Spleen (tissue), 11 donors: Measurements from ENCODE around the gene RERE. TPM values are rescaled to one million over a fixed set of nuclear protein-coding genes. Genes with fewer than 3 reads are reported as not detected.
A peak's percentile ranks its signal among the peaks of the same experiment; 100 is the strongest.

Source experiments
- DNase-seq: peaks from one replicate; pipeline ENCODE4 v3.0.0-alpha.2; 2020
- H3K27ac ChIP-seq, 8 donors: fragments of 200-600 bp; sonication (generic) in 7 of 8; 1 replicate in 4 of 8; 2 replicates in 4 of 8; pipeline versions ENCODE4 v1.5.0 to v1.8.0; 2016 to 2021; ENCODE audit warnings: inconsistent platforms in 4 of 8, mild to moderate bottlenecking in 4 of 8, moderate library complexity in 1 of 8
- H3K27me3 ChIP-seq, 7 donors: fragments of 200-600 bp; sonication (generic) in 6 of 7; replicated peaks in 1 of 7; 1 replicate in 4 of 7; 2 replicates in 3 of 7; pipeline versions ENCODE4 v1.5.0 to v1.8.0; 2016 to 2021; ENCODE audit warnings: inconsistent platforms in 3 of 7, mild to moderate bottlenecking in 1 of 7
- H3K36me3 ChIP-seq, 6 donors: fragments of 200-600 bp; sonication (generic) in 5 of 6; 1 replicate in 4 of 6; 2 replicates in 2 of 6; pipeline versions ENCODE4 v1.5.0 to v1.8.0; 2016 to 2021; ENCODE audit warnings: inconsistent platforms in 2 of 6
- H3K4me1 ChIP-seq, 6 donors: fragments of 200-600 bp; sonication (generic) in 5 of 6; 1 replicate in 3 of 6; 2 replicates in 3 of 6; pipeline versions ENCODE4 v1.5.0 to v1.8.0; 2016 to 2021; ENCODE audit warnings: inconsistent platforms in 3 of 6
- H3K4me3 ChIP-seq, 8 donors: fragments of 200-600 bp; sonication (generic) in 7 of 8; 1 replicate in 4 of 8; 2 replicates in 4 of 8; pipeline versions ENCODE4 v1.5.0 to v1.8.0; 2016 to 2021; ENCODE audit warnings: inconsistent platforms in 4 of 8, mild to moderate bottlenecking in 4 of 8, moderate library complexity in 2 of 8
- H3K9me3 ChIP-seq, 8 donors: fragments of 200-600 bp; sonication (generic) in 7 of 8; 1 replicate in 4 of 8; 2 replicates in 4 of 8; pipeline versions ENCODE4 v1.5.0 to v1.8.0; 2016 to 2021; ENCODE audit warnings: inconsistent platforms in 4 of 8
- CTCF ChIP-seq, 11 experiments: fragments of 200-600 bp in 7 of 11; fragments of 450-650 bp in 4 of 11; sonication (generic) in 4 of 11; IDR thresholded peaks in 8 of 11; conservative IDR thresholded peaks in 3 of 11; 1 replicate in 7 of 11; 2 replicates in 4 of 11; pipeline versions ENCODE4 v1.4.0 to v1.8.0; 2016 to 2021; ENCODE audit warnings: antibody characterized with exemption in 11 of 11, inconsistent platforms in 4 of 11, mild to moderate bottlenecking in 1 of 11
- POLR2A ChIP-seq, 3 donors: fragments of 450-650 bp; IDR thresholded peaks; one replicate each; pipeline ENCODE4 v1.5.1; 2017; ENCODE audit warnings: antibody characterized with exemption in 3 of 3, mild to moderate bottlenecking in 1 of 3
- POLR2AphosphoS5 ChIP-seq, 3 donors: sonication (generic); formaldehyde crosslinking; IDR thresholded peaks; one replicate each; pipeline ENCODE4 v1.5.1; 2017; ENCODE audit warnings: antibody characterized with exemption in 3 of 3
- WGBS, 5 donors: extraction: QIAGEN DNeasy Blood & Tissue Kit in 3 of 5; methylation state at CpG; one replicate each; pipeline versions ENCODE4 v1.1.5 to v1.1.7; 2013 to 2018; 5-methylcytosine and 5-hydroxymethylcytosine counted together
- intact Hi-C: fragments of 100-400 bp; cut with DNase I; formaldehyde crosslinking; loops from one replicate; pipeline ENCODE4 v1.15.0; 2023; ENCODE audit warnings: low total_unique reads
- polyA plus RNA-seq, 3 donors: library from polyadenylated mRNA; stranded (reverse); fragments of 200-250 nt; gene quantifications; one replicate each; pipeline ENCODE4 v1.2.1, GENCODE V29; 2013
- total RNA-seq, 7 donors: library from RNA; depleted of rRNA in 3 of 7; stranded (reverse); fragments of >200 nt in 3 of 7; fragmentation: NEBNext Ultra II Directional in 4 of 7; extraction: Animal tissue kit (Norgen Biotek cat#: 25700) in 4 of 7; gene quantifications; one replicate each; pipeline versions ENCODE4 v1.1.0 to v1.2.1, GENCODE V29; 2016 to 2021
- donor health status: healthy with polysubstance abuse.
- donor health status: DM: no; HTN: no; CAD: no; lungs with moderate emphysema.
- donor health status: DM: no; HTN: no; CAD: no.
- donor health status: Bipolar disorder and iron deficiency.
- donor health status: healthy.
- donor health status: DM: no; HTN: no; CAD: no.
- donor health status: DM: yes; HTN: yes; CAD: no.

RERE gene
- total and polyA plus RNA-seq, 10 donors, result 10.3 to 149 (median 117) TPM

DNA sequence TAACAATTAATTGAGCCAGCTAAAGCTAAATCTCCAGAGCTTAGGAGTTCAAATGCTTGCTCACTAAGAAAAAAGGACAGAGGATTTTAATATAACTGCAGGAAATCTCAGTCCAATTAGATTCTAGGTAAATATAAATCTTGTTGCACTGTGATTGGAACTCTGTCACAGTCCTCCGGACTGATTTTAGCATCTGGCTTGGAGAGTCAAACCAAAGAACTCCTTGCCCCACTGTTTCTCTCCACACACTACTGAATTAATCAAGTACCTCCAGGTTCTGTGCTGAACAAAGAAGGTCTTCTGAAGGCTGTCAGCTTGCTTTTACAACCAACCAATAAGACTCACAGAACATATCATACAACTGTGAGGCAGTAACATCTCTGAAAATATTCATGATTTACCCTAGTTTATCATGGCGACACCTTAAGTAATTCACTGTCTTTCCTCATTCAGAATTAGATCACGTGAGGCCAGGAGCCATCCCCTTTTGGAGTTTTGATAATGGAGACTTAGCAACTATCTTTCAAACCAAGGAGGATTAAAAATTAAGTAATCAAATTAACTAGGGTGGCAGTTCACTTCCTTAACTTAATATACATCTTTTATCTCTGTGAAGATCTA lies 176.0 kb downstream of the RERE start:
- Histone ChIP-seq H3K27ac (peak overlapping the region in 1 of 8 donors; percentile 12), H3K36me3 (peaks cover 0 to 6% (median 0%) of the 10 kb centered on the region in 6 donors), H3K4me1 (peaks cover 0 to 58% (median 19%) of the 10 kb centered on the region in 6 donors), H3K9me3 (no peaks in the 10 kb centered on the region), H3K4me3 (no peak overlapping the region), H3K27me3 (no peaks in the 10 kb centered on the region)
- intact Hi-C loops, result no loop called here
- DNase-seq, result no peak
- 78 to 89% (median 86%) methylated on average over 3 of the region's 3 CpGs for WGBS, 5 donors
- TF ChIP-seq POLR2AphosphoS5 (IDR thresholded peaks at IDR 0.05), result no peak
- TF ChIP-seq CTCF (IDR thresholded peaks at IDR 0.05 in 8 of 11, conservative IDR thresholded peaks at IDR 0.05 in 3 of 11), result no peak
- TF ChIP-seq POLR2A (IDR thresholded peaks at IDR 0.05), result no peak

- TF ChIP-seq POLR2AphosphoS5 (IDR thresholded peaks at IDR 0.05) (no peak), CTCF (IDR thresholded peaks at IDR 0.05 in 8 of 11, conservative IDR thresholded peaks at IDR 0.05 in 3 of 11) (no peak), POLR2A (IDR thresholded peaks at IDR 0.05) (no peak)
- peaks cover 0 to 6% (median 0%) of the 10 kb centered on the region in 6 donors for H3K36me3 ChIP-seq
- peaks cover 0 to 53% (median 19%) of the 10 kb centered on the region in 6 donors for H3K4me1 ChIP-seq
- intact Hi-C loops, result no loop called here
- WGBS, 5 donors, result 59 to 80% (median 77%) methylated on average over 1 of the region's 1 CpG
- no peak overlapping the region for H3K4me3 ChIP-seq
- H3K27me3 ChIP-seq, result no peaks in the 10 kb centered on the region
- no peaks in the 10 kb centered on the region for H3K9me3 ChIP-seq
- no peak for DNase-seq
- peak overlapping the region in 1 of 8 donors; percentile 12 for H3K27ac ChIP-seq
Observed at GRCh38 chr1:8640950-8641349, 176.5 kb downstream of the RERE start.

- Histone ChIP-seq H3K4me3 (no peak overlapping the region), H3K9me3 (no peaks in the 10 kb centered on the region), H3K36me3 (peaks cover 0 to 6% (median 0%) of the 10 kb centered on the region in 6 donors), H3K4me1 (peaks cover 0 to 40% (median 14%) of the 10 kb centered on the region in 6 donors), H3K27ac (no peak overlapping the region), H3K27me3 (no peaks in the 10 kb centered on the region)
- intact Hi-C loops, result no loop called here
- DNase-seq, result no peak
- no peak for TF ChIP-seq POLR2AphosphoS5 (IDR thresholded peaks at IDR 0.05)
- no peak for TF ChIP-seq CTCF (IDR thresholded peaks at IDR 0.05 in 8 of 11, conservative IDR thresholded peaks at IDR 0.05 in 3 of 11)
- TF ChIP-seq POLR2A (IDR thresholded peaks at IDR 0.05), result no peak
- WGBS, 5 donors, result 93 to 97% (median 95%) methylated on average over 5 of the region's 5 CpGs
Observed at GRCh38 chr1:8639148-8639547, 178.3 kb downstream of the RERE start.

DNA sequence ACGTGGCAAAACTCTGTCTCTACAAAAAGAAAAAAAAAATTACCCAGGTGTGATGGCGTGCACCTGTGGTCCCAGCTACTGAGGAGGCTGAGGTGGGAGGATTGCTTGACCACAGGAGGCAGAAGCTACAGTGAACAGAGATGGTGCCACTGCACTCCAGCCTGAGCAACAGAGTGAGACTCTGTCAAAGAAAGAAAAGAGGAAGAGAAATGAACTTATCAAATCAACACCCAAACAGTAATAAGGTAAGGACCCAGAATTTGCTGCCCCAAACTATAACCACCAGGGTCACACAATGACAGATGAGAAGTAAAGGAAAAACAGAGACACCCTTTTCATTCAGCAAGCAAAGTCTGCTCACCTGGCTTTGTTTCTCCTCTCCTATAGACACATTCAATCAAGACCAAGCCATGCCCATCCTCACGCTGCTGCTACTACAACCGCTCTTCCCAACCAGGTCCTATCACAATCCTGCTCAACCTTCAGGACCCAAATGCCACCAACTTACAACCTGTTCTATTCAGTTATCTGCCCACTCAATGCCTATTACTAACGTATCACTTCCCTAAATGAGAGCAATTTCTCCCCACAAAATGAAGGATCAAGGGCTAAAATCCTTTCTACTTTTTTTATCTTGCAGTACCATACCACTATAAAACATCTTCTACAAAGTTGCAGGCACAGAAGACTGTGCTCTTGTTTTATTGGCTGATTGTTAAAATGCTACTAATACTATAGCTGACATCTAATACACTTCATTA lies 183.5 kb downstream of the RERE start:
- intact Hi-C loops, result no loop called here
- Histone ChIP-seq H3K36me3 (peaks cover 0 to 4% (median 0%) of the 10 kb centered on the region in 6 donors), H3K27me3 (no peaks in the 10 kb centered on the region), H3K27ac (no peak overlapping the region), H3K4me3 (no peak overlapping the region), H3K4me1 (peaks cover 15 to 56% (median 32%) of the 10 kb centered on the region in 6 donors), H3K9me3 (no peaks in the 10 kb centered on the region)
- 76 to 89% (median 84%) methylated on average over 5 of the region's 5 CpGs for WGBS, 5 donors
- DNase-seq, result no peak
- no peak for TF ChIP-seq POLR2AphosphoS5 (IDR thresholded peaks at IDR 0.05)
- TF ChIP-seq POLR2A (IDR thresholded peaks at IDR 0.05), result no peak
- no peak for TF ChIP-seq CTCF (IDR thresholded peaks at IDR 0.05 in 8 of 11, conservative IDR thresholded peaks at IDR 0.05 in 3 of 11)
